RWPE2 (cell line): Measurements from ENCODE around the gene KCTD11.
A peak's percentile ranks its signal among the peaks of the same experiment; 100 is the strongest.

ENCODE experiments used
- ATAC-seq: fragments of 200-7000 bp; cut with Tn5 transposase; 3 replicates; pipeline ENCODE4 v1.9.1; 2021; ENCODE audit warnings: low read depth
- DNase-seq: peaks from one replicate; pipeline ENCODE4 v3.0.0-alpha.2; 2020; ENCODE audit warnings: low spot score
- H3K27ac ChIP-seq: fragments of 450-650 bp; 2 replicates; pipeline ENCODE4 v1.5.1; 2017; ENCODE audit warnings: mild to moderate bottlenecking; ENCODE audit not compliant: poor library complexity, severe bottlenecking
- H3K27me3 ChIP-seq: fragments of 250-450 bp; sonication (Bioruptor Pico); 2 replicates; pipeline ENCODE4 v1.5.1; 2021; ENCODE audit warnings: mild to moderate bottlenecking, moderate library complexity; ENCODE audit not compliant: insufficient read depth, poor library complexity, severe bottlenecking
- H3K36me3 ChIP-seq: fragments of 250-450 bp; sonication (Bioruptor Pico); 2 replicates; pipeline ENCODE4 v1.5.1; 2020; ENCODE audit warnings: low read depth, mild to moderate bottlenecking, moderate library complexity
- H3K4me1 ChIP-seq: fragments of 250-450 bp; sonication (Bioruptor Pico); 2 replicates; pipeline ENCODE4 v1.5.1; 2021; ENCODE audit warnings: mild to moderate bottlenecking, moderate library complexity; ENCODE audit not compliant: insufficient read depth, poor library complexity, severe bottlenecking
- H3K4me3 ChIP-seq: fragments of 250-450 bp; sonication (Bioruptor Pico); 2 replicates; pipeline ENCODE4 v1.5.1; 2021; ENCODE audit warnings: mild to moderate bottlenecking, moderate library complexity; ENCODE audit not compliant: severe bottlenecking
- H3K9me3 ChIP-seq: fragments of 250-450 bp; sonication (Bioruptor Pico); 2 replicates; pipeline ENCODE4 v1.5.1; 2021; ENCODE audit warnings: mild to moderate bottlenecking, moderate library complexity; ENCODE audit not compliant: severe bottlenecking
- TF ChIP-seq, protein P1 (sequence below): fragments of 450-650 bp; IDR thresholded peaks from one replicate; pipeline ENCODE4 v1.5.1; 2017; ENCODE audit warnings: mild to moderate bottlenecking, moderate library complexity; ENCODE audit not compliant: poor library complexity, severe bottlenecking

Gene KCTD11

GRCh38 chr17:7351665-7352502 is at the start of gene KCTD11:
TSS of gene KCTD11 (plus strand) at chr17:7352162.
- ATAC-seq, result peak; percentile 54
- peaks cover 19% of the 10 kb centered on the region for H3K4me1 ChIP-seq
- H3K36me3 ChIP-seq, result no peaks in the 10 kb centered on the region
- H3K27me3 ChIP-seq, result no peaks in the 10 kb centered on the region
- DNase-seq, result peak; percentile 99
- no peaks in the 10 kb centered on the region for H3K9me3 ChIP-seq
- peak within 1 kb of the TSS; percentile 81 for H3K4me3 ChIP-seq
- H3K27ac ChIP-seq, result peak within 1 kb of the TSS; percentile 99
- TF ChIP-seq, protein P1, sequence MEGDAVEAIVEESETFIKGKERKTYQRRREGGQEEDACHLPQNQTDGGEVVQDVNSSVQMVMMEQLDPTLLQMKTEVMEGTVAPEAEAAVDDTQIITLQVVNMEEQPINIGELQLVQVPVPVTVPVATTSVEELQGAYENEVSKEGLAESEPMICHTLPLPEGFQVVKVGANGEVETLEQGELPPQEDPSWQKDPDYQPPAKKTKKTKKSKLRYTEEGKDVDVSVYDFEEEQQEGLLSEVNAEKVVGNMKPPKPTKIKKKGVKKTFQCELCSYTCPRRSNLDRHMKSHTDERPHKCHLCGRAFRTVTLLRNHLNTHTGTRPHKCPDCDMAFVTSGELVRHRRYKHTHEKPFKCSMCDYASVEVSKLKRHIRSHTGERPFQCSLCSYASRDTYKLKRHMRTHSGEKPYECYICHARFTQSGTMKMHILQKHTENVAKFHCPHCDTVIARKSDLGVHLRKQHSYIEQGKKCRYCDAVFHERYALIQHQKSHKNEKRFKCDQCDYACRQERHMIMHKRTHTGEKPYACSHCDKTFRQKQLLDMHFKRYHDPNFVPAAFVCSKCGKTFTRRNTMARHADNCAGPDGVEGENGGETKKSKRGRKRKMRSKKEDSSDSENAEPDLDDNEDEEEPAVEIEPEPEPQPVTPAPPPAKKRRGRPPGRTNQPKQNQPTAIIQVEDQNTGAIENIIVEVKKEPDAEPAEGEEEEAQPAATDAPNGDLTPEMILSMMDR, result peak; percentile 58

- H3K27ac ChIP-seq, result no peak overlapping the region
- ATAC-seq, result no peak
These were observed 47.8 kb upstream of the KCTD11 start for GRCh38 chr17:7304179-7304578.

DNA sequence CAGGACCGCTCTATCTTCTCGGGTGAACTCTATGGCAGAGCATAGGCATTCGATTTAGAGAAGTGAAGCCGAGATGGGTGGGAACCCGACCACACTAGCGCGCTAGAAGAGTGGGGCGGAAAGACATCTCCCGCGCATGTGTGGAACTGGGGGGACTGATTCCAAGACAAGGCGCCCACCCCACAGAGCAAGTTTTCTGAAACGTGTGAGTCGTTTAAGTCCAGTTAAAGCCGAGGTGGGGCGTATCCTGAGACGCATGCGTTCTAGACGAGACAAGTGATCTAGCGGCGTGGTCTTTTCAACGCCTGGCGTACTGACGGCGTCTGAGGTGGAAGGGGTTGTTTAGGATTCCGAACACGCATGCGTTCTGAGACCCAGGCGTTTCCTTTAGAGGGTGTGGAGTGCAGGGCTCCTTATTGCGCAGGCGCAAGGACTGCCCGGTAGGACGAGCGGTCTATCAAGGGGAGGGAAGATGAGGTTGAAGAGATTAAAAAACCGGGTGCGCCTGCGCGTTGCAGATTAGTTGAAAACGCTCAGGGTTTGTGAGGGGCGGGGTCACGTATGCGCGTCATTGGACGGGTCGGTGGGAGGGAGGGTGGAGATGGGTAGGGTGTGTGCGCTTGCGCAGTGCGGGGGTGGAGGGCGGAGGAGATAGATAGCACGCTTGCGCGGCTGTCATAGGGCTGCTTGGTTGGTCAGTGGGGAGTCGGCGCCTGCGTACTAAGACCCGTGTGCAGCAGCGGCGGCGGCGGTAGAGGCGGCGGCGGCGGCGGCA is 44.9 kb upstream of the KCTD11 start, which contains the start of gene EIF5A:
EIF5A (plus strand) TSS at position 718 of the 775 bp plus-strand sequence. CDS start 2,008 bp downstream, outside the sequence.
- TF ChIP-seq, protein P1, result no peak
- no peaks in the 10 kb centered on the region for H3K9me3 ChIP-seq
- DNase-seq (peak; percentile 100), ATAC-seq (peak; percentile 82)
- H3K36me3 ChIP-seq, result peaks cover 37% of the 10 kb centered on the region
- H3K27me3 ChIP-seq, result no peaks in the 10 kb centered on the region
- peak within 1 kb of the TSS; percentile 94 for H3K27ac ChIP-seq
- H3K4me1 ChIP-seq, result peaks cover 8% of the 10 kb centered on the region
- H3K4me3 ChIP-seq, result peak within 1 kb of the TSS; percentile 93

More at GRCh38 chr17:7304179-7304578, 47.8 kb upstream of the KCTD11 start:
- Histone ChIP-seq H3K36me3 (peaks cover 10% of the 10 kb centered on the region), H3K27me3 (no peaks in the 10 kb centered on the region), H3K4me3 (no peak overlapping the region), H3K9me3 (no peaks in the 10 kb centered on the region), H3K4me1 (peaks cover 2% of the 10 kb centered on the region)
- TF ChIP-seq, protein P1, result no peak
- no peak for DNase-seq

DNA sequence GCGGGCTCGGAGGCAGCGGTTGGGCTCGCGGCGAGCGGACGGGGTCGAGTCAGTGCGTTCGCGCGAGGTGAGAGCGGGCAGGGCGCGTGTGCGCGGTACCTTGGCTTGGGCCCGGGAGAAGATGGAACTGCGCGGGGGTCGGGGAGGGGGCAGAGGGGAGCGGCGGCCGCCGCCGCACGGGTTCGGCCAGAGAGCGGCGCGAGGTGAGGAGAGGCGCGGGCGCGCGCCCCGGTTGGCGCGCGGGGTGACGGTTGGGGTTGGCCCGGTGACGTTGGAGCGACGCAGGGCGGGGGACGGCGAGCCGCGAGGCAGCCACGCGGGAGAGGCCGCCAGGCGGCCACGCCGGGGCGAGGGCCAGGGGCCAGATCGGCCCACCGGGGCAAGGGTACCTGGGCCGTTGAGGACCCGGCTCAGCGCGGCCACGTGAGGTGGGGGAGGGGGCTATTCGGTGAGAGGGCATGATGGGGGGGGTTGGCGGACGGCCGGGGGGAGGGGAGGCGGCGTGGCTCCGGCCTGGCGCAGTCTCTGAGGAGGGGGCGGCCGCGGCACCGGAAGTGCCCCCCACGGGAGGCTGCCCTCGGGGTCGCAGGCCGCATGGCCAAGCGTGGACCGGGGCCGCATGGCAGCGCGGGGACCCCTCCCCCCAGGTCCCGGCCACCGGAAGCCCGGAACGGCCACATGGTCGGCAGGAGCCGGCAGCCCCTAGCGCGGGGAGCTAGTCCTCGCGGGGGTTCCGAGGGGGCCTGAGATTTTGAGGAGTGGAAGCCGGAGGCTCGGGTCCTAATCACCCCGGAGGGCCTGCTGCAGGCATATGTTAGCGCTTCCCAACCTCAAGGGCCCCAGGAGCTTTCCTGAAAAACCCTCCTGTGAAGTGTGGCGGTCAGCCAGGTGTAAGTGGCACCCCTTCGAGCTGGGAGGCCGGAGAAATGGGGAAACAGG is 44.0 kb upstream of the KCTD11 start:
- H3K36me3 ChIP-seq, result peaks cover 45% of the 10 kb centered on the region
- H3K27ac ChIP-seq, result peak overlapping the region; percentile 94
- no peaks in the 10 kb centered on the region for H3K9me3 ChIP-seq
- DNase-seq (no peak), ATAC-seq (no peak)
- H3K4me1 ChIP-seq, result peaks cover 8% of the 10 kb centered on the region
- H3K4me3 ChIP-seq, result peak overlapping the region; percentile 93
- no peaks in the 10 kb centered on the region for H3K27me3 ChIP-seq
- TF ChIP-seq, protein P1, result no peak
